Stimulated activated naive CD4-positive, alpha-beta T cell treated with Interleukin-2 at 50 U/mL for 16 hours (primary cell): ENCODE data around the gene ADAMTSL1.

Source experiments
- DNase-seq: peaks from one replicate; lab custom pipeline; 2025; lab: John Stamatoyannopoulos, UW

The ADAMTSL1 gene

GRCh38 chr9:18776836-18777820, 303.2 kb downstream of the ADAMTSL1 start:
- DNase-seq: no peak

- DNase-seq: no peak
Observed at GRCh38 chr9:18778147-18778546, 304.2 kb downstream of the ADAMTSL1 start.

GRCh38 chr9:18778846-18779245, 304.9 kb downstream of the ADAMTSL1 start:
- DNase-seq: no peak

GRCh38 chr9:18783909-18784308, 310.0 kb downstream of the ADAMTSL1 start:
- no peak for DNase-seq

GRCh38 chr9:18785604-18786003, 311.7 kb downstream of the ADAMTSL1 start:
- DNase-seq: no peak

- no peak for DNase-seq
Observed at GRCh38 chr9:18786196-18786595, 312.2 kb downstream of the ADAMTSL1 start.

- DNase-seq: no peak
Observed at GRCh38 chr9:18786911-18787650, 313.1 kb downstream of the ADAMTSL1 start.

GRCh38 chr9:18788256-18788655, 314.3 kb downstream of the ADAMTSL1 start:
- DNase-seq: no peak

- DNase-seq: no peak
Observed at GRCh38 chr9:18791074-18791473, 317.1 kb downstream of the ADAMTSL1 start.

GRCh38 chr9:18793122-18793521, 319.2 kb downstream of the ADAMTSL1 start:
- DNase-seq: no peak

- DNase-seq: no peak
Observed at GRCh38 chr9:18795947-18796671, 322.2 kb downstream of the ADAMTSL1 start.

GRCh38 chr9:18796696-18797270, 322.8 kb downstream of the ADAMTSL1 start:
- no peak for DNase-seq

- DNase-seq: no peak
Observed at GRCh38 chr9:18798106-18798505, 324.2 kb downstream of the ADAMTSL1 start.

GRCh38 chr9:18798508-18799290, 324.7 kb downstream of the ADAMTSL1 start:
- no peak for DNase-seq

GRCh38 chr9:18799428-18799827, 325.5 kb downstream of the ADAMTSL1 start:
- no peak for DNase-seq

- DNase-seq: no peak
Observed at GRCh38 chr9:18800579-18800978, 326.6 kb downstream of the ADAMTSL1 start.

GRCh38 chr9:18805386-18805785, 331.4 kb downstream of the ADAMTSL1 start:
- DNase-seq: no peak

GRCh38 chr9:18806232-18807080, 332.5 kb downstream of the ADAMTSL1 start:
- DNase-seq: no peak

GRCh38 chr9:18810581-18810980, 336.6 kb downstream of the ADAMTSL1 start:
- no peak for DNase-seq

- DNase-seq: no peak
Observed at GRCh38 chr9:18811171-18811570, 337.2 kb downstream of the ADAMTSL1 start.
